ENCODE measurements around the gene ADAT2.

Gene ADAT2

DNA sequence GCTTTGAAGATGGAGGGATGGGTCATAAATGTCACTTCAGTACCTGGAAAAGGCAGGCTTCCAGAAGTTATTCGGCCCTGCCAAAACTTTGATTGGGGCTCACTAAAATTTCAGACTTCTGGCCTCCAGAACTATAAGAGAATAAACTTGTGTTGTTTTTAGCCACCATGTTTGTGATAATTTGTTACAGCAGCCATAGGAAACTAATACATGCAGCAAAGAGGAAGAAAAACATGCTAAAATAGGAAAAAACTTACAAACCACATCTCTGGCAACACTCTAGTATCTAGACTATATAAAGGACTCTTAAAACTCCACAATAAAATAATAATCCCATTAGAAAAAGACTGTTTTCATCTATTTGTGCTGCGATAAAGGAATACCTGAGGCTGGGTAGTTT lies 9.5 kb downstream of the ADAT2 start:
- DNase-seq, result no peak

DNA sequence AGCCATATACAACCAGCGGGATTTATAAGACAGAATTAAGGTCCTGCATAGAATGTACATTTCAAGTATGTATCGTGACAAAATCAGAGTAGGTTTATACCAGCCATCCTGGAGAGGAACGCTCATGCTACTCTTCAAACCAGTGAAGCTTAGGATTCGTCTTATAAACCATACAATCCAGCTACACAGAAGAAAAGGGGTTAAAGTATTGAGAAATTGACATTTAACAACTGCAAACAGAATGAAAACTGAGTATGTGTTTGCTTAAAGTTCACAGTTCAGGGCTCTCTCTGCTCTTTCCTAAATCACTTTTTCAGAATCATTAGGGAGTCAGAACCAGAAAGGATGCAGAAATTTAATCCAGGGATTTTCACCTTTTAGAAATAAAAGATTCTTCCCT lies 17.9 kb downstream of the ADAT2 start:
- no peak for DNase-seq

DNA sequence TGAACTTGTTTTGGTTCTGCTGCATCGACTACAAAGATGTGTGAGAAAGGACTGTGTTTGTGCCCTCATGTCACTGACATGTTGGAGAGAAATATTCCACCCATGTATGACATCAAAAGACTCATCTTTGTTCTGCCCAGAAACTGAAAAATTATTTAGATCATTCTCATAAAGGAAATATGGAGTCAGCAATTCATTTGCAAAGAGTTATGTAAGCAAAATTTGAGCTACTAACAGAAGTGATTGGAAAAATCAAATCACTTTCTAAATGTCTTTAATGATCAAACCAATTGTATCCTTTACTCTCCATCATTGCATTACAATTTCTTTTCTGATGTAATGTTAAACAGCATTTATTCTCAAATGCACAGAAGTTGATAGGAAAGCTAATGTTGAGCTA lies 19.3 kb downstream of the ADAT2 start:
- no peak for DNase-seq

DNA sequence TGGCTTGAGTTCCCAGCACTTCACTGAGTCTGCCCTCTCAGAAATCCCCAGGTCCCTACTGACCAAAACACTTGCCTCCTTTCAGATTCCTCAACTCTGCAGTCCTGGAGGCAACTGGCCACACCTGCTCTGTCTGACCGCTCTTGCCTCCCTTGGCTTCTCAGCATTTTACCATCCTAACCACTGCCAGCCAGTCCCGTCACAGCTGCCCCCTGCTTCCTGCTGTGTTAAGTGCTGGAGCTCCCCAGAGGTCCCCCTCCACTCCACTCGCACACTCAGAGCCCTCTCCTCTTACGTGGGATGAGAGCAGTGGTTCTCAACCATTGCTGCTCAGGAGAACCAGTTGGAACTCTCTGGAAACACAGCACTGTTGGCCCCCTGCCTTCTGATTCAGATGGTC lies 20.5 kb downstream of the ADAT2 start:
- DNase-seq, result no peak

DNA sequence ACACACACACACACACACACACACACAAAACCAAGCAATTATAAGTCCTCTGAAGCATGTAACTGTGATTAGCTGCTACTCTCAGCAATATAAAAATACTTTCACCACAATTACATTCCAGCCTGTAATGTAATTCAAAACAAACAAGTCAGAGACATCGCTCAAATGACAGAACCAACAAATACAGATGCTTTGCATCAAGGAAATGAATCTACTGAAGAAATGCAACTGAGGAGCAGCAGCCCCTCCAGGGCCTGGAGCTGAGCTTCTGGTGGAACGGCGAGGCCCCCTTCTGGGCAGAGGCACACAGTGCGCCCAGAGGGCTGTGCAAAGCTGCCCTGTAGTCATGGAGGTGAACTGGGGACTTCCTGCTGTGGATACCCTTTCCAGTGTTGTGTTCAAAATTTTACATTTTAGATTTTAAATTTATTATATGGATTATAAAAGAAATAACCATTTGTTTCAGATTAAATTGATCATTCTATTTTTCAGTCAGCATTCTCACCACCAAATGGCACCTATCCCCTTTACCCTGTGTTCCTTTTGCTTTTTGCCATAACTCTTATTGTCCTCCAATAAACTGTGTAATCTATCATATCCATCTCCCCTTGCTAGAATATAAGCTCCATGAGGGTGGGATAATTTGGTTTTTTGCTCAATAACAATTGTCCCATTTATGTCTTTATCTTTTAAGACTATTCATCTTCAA lies 23.2 kb downstream of the ADAT2 start:
- peak; percentile 26 to 54 (median 37) for DNase-seq

DNA sequence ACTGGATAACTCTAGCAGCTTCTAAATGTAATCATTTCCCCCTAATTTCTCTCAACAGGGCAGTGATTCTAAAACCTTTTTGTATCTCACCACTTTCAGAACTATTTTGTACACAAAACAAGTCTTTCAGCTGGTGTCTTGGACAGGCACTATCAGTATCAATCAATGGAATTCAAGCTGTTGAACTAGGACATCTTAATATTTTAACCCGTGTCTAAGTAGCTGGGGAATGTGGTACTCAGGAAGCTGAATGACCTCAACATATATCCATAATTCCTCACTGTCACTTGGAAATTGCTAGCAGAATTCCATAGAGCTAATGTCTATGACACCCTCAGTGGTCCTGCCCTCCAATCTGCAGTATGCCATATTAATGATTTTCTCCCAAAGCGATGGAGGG lies 24.5 kb downstream of the ADAT2 start:
- no peak for DNase-seq

DNA sequence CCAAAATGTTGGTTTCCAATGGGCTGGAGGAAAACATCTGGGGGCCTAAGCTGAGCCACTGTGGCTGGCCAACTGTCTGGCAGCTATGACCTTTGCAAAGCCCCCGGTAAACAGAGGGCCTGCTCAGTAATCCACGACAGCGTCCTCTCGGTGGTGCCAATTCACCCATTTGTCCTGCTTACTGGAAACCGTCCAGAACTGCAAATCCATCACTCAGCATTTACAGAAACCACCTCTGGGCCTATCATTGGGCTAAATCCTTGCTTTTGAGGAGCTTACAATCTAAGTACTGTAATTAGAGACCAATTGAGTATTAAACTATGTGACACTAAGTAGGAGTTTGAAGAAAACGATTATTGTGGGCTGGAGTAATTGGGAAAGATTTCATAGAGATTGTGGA lies 31.0 kb downstream of the ADAT2 start:
- no peak for DNase-seq

DNA sequence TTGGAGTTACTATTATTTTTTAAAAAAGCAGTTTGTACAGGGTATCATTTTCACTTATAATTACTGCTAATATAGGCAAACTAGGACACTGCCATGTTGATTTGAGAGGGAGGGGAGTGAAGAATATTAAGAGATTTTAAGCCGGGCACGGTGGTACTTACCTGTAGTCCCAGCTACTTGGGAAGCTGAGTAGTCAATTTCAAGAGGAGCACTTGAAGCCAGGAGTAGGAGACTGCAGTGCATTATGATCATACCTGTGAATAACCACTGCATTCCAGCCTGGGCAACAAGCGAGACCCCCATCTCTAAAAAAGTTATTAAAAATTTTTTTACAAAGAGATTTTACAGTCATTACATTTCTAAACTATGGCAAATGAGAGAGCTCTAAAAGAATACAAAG lies 35.7 kb downstream of the ADAT2 start:
- DNase-seq, result no peak

DNA sequence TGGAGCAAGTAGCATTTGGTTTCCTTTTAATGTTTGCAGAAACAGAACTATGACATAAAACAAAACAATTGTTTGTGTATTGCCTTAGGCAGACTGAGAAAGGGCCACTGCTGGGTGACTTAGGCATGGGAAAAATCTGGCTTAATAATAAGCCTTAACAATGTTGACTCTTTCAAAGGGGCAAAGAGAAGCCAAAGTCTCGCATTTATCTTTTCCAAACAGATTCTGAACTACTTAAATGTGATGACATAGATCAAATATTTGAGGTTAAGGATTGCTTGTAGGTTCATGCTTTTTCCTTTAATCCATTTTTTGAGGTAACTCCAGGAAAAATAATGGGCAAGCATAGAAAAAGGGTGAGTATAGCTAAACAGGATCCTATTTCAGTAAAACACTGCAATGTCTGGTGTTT lies 39.6 kb downstream of the ADAT2 start:
- no peak for DNase-seq

DNA sequence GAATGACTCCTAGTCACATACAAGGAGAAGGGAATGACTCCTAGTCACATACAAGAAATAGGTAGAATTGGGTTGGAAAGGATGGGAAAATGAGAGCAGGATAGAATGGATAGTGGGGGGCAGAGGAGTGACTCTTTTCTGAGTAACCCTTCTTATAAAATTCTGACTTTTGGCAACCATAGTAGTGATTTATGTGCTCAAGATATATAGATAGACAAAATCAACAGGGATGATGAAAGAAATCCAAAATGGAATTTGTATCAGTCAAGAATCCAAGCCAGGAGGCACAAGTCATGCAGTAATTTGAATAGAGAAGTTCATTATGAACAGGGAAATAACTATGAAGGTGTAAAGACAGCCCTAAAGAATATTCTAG lies 41.7 kb downstream of the ADAT2 start:
- DNase-seq, result no peak

DNA sequence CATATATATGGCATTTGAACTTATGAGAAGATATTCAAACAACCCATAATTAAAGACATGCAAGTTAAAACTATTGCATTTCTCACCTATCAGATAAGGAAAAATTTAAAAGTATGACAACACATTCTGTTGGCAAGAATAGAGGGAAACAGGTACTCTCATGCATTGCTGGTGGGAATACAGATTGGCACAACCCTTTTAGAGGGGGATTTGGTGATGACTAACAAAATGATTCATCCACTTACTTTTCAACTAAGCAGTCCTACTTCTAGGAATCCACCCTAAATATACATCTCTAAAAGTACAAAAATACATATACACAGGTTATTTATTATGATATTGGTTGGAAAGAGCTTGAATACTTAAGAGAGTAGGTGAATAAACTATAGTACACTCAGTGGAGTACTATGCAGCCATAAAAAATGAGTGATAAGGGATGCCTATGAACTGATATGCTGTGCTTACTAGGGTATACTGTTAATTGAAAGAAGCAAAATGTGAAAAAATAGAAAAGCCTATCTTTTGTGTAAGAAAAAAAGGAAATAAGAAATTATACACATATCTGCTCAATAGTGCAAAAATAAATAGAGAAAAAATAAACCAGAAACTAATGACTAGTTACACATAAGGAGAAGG lies 42.2 kb downstream of the ADAT2 start:
- no peak for DNase-seq

DNA sequence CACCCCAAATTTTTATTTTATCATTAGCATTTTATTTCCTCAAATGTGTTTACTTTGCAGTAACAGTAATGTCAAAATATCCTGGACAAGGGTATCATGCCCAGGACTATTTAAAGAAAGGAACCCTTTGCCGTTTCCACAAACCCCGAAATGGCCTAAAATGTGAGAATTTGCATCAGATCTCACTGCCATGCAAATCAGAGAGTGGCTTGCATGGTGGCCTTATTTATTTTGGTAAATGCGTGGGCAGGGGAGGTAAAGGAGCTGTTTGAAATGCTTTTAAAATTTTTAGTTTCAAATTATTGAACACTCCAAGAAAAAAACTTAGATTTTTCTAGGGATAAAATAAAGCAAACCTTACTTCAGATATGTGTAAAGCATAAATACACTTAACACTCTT lies 43.8 kb downstream of the ADAT2 start:
- DNase-seq, result no peak

DNA sequence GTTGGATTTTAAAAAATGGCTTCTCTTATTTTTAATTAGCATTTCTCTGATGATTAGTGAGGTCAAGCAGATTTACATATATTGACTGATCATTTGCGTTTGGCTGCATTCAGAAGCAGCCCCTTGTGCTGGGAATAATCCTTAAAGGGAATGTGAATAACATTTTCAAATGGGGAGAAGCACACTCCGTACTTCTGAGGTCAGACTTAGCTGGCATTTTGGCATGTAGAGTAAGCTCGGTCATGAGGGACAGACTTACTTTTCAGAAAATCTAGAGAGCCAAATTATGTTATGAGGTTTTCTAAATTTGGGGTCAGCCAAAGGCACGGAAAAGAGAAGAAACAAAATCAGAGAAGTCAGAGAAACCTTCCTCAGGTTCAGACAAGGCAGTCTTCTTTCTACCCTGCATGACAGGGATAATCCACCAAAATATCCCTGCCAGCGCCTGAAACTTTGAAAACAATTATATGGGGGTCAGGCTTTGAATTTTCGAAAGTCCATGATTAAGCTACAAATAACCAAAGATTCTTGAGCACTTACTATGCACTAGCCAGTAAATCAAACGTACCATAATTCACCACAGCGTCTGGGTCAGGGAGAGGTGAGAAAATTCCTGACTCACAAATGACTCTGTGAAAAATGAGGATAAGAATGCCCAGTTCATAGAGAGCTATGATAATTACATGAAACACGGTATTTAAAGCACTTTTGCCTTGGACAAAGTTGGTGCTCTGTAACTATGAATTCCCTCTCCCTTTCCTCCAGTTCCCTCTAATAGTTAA lies 44.9 kb downstream of the ADAT2 start:
- no peak for DNase-seq

DNA sequence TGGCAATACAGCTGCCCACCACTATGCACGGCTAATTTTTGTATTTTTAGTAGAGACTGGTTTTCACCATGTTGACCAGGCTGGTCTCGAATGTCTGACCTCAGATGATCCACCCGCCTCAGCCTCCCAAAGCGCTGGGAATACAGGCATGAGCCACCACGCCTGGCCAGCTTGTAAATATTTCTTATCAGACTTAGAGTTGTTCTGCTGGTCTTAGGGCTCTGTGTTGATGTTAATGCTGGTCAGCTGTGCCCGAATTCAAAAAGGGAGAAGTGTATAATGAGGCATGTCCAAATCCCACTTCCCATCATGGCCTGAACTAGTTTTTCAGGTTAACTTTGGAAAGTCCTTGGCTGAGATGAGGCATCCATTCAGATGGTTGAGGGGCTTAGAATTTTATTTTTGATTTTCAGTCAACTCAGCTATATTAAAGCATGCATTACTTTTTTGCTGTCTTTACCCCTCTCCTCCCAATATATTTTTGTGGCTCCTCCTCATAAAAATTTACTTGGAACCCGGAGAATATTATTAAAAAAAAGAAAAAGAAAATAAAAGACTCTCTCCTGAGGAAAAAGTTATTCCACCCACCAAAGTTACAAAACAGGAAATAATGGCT lies 47.7 kb downstream of the ADAT2 start:
- DNase-seq, result no peak

DNA sequence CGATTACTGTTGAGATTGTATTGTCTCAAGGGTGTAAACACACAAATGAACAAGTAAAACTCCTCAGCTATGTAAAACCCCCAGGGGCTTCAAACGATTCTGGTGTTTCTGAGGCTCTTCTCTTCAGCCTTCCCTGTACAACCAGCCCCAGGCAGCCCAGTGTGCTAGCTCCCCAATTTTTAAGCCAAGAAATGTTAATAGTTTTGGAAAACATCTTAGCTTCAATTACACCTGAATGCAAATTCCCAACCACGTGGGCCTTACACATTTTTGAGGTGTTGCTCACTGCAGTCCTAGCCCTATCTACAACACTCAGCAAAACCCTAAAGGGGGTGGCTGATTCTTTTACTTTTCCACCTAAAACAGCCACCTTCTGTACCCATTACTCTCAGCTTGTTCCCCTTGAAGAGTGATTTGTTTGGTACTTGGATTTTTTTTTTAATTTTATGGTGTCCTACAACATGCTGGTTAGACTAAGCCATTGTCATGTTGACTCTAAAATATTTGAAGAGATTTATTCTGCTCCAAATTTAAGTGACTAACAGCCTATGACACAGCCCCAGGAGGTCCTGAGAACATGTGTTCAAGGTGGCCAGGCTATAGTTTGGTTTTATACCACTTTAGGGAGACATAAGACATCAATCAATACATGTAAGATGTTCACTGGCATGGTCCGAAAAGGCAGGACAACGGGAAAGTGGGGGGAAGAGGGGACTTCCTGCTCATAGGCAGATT lies 48.7 kb downstream of the ADAT2 start:
- DNase-seq, result no peak

DNA sequence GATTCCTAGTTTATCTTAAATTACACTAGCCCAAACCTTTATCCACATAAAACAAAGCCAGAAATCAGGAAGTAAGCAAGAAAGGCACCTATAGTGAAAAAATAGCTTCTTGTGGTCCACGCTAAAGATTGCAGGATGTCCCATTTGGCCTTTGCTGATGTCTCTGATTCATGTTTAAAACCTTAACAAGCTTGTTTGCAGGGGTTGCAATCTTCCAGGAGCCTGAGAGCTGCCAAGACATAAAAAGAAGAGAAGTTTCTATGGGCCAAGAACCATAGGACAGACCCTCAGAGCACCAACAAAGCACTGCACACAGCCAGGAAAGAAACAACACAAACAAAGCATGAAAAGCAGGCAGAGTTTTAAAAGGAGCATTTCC lies 49.4 kb downstream of the ADAT2 start:
- DNase-seq, result no peak

DNA sequence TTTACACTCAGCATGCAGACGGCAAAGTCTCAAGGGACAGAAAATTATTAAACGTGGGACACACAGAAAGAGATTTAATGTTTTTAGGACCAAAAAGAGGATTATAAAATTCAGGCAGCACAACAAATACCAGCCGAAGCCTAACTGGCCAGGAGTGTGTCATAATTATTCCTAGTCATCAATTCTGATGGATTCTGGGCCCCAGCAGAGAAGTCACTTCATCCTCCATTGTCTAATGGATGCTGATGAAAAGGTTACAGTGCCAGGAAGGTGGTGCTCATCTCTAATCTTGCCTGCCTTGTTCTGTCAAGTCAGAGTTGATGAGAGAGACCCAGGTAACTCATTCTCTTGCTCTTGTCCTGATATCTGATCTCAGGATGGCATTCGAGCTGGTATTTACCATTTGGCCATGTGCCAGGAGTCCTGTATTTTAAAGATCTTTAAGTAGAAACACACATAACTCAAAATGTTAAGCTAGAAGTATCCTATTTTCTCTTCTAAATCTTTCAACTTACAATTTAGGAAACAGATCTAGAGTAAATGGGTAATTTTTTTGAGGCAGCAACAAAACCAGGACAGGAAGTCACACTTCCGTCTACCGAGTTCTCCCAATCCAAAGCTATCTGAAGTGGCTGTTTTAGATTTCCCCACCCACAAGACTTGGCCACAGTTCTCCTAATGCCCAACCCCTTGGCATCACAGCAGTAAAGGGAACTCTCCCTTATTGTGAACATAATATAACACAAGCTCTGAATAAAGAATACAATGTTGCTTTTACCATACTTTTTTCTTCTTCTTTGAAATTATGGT lies 50.0 kb downstream of the ADAT2 start:
- no peak for DNase-seq

DNA sequence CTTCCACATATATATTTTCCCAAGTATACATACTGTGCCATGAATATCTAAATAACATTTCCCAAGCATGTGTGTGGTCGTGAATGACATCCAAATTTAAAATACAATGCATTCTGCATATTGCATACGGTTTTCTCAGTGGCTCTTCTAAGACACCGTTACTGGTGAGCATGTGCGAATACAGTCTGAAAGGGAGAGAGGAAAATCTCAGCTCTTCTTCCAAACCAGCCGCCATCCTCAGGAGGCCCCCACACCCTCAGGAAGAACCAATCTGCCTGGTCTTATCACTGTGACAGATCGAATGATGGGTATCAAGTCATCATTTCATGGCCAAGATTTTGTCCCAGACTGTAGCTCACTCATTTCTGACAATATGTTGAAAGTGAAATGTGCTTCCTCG lies 50.7 kb downstream of the ADAT2 start:
- no peak for DNase-seq

DNA sequence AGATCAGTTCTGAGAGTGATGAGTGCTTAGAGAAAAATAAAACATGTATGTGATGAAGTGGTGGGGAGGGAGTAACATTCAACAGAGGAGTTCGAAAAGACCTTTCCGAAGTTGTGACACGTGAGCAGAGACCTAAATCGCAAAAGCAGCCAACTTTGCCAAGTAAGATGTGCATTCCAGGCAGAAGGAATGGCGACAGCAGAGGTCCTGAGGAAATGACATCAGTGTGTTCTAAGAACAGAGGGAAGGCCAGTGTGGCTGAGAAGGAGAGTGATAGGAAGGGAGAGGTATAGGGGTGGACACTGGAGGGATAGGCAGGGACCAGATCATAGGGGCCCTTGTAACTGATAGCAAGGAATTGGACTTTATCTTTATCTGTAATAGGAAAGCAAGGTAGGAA lies 51.3 kb downstream of the ADAT2 start:
- no peak for DNase-seq

DNA sequence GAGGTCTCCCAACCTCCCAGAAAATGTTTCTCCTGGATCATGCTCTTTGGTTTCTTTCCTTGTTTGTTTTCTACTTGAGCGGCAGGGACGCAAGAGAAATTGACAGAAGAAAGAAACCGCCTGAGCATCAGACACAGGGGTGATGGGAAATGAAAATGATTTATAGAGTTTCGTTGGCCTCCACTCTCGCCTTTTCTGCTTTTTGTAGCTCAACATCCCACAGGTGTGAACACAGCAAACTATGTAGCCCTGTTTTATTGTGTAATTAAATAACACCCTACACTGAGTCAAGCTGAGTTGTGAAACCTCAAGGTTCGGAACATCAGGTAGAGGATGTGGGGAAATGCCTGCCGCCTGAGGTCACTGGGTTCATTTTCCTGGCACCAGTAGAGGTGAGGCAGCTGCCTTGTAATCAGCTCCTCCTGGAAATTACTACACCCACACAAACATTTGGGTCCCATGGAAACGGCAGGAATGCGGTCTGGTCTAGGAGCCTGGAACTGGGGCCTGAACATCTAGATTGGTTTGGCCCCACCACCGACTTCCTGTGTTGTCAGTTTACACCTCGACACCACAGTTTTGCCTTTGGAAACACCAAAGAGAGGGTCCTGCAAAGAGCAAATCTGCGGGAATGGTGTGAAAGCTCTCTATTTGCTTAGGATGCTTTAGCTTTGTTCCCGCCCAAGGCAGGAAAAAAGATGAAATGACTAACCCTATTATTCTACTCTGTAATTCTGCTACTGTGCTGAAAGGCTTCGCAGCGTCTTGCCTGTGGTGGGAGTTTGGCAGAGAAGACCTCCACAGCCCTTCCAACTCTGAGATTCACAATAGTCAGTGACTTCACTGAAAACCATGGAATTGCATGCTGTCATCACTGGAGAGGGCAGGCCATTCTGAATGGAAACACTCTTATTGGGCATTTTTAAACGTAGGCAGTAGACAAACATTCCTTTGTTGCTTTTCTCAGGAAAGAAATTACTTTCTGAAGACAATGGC lies 53.0 kb downstream of the ADAT2 start:
- DNase-seq, result no peak

Measured in activated CD4-positive, CD25-positive, alpha-beta regulatory T cell (primary cell).